Pulmonary artery endothelial cell (primary cell): ENCODE measurements around the gene PPP1R7. TPM values are rescaled to one million over a fixed set of nuclear protein-coding genes. Genes with fewer than 3 reads are reported as not detected.

Experiments used
- DNase-seq: peaks from one replicate; pipeline ENCODE4 v3.0.0-alpha.2; 2011; ENCODE audit warnings: low read depth, low spot score
- total RNA-seq: library from RNA; depleted of rRNA; stranded (reverse); fragments of >200 nt; gene quantifications from 2 replicates; pipeline ENCODE4 v1.2.3, GENCODE V29; 2014

PPP1R7 gene
- total RNA-seq, 1 donor from 2014 or later: 45.9 TPM

DNA sequence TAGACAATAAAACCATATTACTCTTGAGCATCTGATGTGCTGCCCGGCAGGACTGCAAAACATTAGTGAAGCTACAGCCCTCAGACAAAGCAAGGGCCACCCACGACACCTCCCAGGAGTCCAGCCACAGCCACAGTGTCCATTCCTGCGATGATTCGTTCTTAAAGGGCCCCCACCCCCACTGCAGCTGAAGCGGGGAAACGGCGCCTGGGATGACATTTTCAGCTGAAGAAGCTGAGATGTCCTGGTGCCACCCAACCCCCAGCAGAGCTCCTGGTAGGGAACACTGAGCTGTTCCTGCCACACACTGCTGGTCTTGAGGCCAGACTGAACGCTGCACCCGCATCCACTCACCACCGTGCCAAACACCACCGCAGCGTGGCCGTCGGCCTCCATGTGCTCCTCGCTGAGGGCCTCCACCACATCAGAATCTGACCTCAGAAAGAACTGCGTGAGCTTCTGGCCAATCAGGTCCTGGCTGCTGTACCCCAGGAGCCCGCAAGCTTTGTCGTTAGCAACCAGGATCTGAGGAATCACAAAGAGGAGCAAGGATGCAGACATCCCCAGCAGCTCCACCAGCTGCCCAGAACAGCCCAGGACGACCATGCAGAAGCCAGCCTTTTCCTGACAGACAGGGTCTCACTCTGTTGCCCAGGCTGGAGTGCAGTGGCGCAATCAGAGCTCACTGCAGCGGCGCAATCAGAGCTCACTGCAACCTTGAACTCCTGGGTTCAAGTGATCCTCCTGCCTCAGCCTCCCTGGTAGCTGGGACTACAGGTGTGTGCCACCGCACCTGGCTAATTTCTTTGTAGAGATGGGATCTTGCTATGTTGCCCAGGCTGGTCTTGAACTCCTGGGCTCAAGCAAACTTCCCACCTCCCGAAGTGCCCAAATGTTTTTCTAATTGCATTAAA is 10.5 kb upstream of the PPP1R7 start:
- DNase-seq: no peak

DNA sequence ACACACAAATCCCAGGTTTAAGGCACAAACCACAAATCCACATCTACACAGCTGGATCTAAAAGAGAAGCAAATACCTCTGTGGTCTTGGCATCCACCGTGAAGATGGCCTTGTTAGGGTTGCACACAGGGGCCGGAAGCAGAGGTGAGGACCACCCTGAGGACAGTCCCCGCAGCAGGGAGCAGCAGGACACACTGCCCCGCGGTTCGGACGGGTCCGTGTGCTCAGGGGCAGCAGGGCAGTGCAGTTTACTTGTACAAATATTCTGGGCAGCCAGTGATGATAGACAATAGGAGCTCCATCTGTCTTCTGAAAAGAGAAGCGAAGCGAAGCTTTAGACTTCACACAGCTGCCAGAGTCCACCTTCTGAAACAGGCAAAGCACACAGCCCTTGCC is 9.8 kb upstream of the PPP1R7 start:
- DNase-seq: no peak

DNA sequence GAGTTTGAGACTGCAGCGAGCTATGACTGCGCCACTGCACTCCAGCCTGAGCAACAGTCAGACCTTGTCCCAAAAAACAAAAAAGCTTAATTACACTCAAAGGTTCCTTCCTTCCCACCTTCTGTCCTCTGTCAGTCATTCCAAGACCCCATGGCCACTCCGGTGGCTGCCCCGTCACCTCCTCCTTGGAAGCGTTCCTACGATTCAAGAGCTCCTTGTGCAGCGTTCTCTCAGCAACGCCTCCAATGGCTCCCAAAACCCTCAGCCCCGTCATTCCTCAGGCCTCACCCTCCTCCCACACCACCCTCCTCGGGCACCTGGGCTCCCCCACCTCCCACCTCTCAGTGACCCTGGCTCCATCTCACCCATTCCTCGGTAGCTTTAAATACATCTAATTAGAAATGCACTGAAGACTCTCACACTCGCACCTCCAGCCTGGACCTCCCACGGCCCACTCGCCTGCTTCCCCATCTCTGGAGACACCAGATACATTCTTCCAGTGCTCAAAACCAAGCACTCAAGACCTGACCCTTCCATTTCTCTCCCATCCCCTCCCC is 9.0 kb upstream of the PPP1R7 start:
- no peak for DNase-seq

DNA sequence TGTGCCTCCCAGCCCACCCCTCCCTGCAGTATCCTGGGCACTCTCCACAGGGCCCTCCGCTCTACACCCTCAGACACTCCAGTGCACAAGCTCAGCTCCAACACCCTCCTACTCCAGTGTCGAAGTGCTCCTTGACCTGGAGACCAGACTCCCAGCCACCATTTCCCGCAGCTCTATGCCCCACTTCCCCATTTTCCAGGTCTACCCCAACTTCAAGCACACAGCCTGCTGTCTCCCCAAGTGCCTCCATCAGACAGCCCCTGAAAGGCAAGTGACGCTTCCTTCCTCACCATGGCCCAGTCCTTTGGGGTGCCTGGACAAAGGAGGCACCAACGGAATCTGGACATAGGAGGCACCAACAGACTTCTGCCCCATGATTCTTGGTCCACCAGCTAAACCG is 8.2 kb upstream of the PPP1R7 start:
- no peak for DNase-seq

DNA sequence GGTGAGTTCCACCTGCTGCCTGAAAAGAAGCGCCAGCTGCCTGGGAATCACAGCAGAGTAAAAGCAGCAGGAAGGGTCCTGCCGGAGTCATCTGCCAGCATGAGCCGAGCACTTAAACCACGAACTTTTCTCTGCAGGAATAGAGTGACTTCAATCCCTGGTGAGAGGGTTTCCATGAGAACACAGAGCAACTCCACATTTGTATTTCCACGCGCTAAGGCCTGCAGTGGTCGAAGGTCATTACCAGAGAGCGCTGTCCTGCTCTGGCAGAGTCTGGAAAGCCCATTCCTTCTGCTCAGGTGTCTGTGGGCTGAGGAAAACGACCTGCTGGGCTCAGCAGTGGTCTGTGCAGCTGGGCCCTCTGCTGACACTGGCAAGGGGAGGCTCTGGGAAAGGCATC is 7.7 kb upstream of the PPP1R7 start:
- no peak for DNase-seq

DNA sequence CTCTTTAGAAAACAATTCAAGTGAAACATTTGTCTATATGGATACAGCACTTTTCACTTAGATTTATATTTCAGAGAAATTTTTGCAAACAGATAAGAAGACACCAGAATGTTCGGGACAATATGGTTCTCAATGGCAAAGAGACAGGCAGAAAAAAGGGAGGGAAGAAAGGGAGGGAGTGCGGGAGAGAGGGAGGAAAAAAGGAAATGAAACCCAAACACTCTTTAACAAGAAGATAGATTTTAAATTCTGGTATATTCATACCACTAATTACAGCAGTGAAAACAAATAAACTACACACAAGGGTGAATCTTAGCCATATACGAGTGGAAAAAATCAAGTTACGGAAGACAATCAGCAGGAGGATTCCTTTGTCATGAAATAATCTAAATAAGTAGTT is 4.0 kb upstream of the PPP1R7 start:
- DNase-seq: no peak

DNA sequence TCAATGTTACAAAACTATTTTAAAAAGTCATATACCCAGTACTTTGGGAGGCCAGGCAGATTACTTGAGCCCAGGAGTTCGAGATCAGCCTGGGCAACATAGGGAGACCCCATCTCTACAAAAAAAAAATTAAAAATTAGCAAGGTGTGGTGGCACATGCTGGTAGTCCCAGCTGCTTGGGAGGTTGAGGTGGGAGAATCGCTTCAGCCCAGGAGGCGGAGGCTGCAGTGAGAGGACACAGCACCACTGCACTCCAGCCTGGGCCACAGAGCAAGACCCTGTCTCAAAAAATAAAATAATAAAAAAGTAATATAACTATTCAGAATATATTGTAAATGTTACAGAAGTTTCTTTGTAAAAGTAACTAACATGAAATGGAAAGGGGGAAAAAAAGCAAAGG is 2.9 kb upstream of the PPP1R7 start:
- DNase-seq: no peak

DNA sequence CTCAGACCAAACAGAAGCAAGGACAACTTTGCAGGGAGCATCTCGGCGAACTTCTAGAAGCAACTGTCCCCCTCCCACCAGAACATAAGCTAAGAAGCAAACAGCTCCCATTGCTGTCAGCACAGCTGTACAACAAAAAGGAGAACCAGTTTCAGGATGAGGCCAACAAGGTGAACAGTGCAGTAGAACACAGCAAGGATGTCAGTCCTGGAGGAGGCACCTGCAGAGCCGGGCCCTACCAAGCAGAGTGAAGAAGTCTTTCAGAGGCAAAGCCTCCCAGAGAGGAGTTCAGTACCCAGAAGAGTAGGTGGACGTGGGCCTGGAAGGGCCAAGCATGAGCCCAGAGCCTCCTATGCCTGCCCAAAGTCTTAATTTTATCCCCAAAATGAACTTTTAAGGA is 2.0 kb upstream of the PPP1R7 start:
- no peak for DNase-seq

DNA sequence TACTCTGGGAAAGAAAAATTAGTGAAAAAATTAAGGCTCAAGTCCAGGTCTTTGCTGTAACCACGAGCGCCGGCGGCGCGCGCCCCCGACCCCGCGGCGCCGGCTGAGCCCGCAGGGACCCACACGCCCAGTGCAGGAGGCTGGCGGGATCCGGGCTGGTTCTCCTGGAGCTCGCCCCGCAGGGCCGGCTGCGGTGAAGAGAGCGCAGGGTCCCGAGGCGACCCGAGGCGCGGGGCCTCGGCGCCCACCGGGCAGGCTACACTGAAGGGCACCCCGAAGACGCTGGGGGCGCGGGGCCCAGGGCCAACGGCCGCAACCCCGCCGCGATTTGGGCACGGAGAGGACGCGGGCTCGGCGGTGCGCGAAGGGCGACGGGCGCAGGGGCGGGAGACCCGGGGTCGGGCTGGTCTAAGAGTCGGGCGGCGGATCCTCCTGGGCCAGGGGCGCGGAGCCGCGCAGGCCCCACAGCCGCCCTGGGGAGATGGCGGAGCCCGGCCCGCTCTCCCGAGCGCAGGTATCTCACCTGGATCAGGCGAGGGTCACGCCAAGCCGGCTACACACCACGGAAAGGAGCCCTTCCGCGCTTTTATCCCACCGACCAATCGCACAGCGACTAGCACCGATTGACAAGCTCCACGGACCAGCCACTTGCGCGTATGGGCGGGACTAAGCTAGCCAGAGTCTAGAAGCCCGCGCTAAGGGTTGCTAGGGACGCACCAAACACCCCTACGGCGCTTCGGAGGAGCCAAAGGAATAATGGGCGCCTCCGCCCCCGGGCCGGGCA is 1.2 kb upstream of the PPP1R7 start, which contains the start of gene PASK:
TSS of gene PASK (minus strand) at position 582 of the 784 bp plus-strand sequence. CDS start 6,440 bp downstream, outside the sequence.
- DNase-seq: peak; percentile 75

DNA sequence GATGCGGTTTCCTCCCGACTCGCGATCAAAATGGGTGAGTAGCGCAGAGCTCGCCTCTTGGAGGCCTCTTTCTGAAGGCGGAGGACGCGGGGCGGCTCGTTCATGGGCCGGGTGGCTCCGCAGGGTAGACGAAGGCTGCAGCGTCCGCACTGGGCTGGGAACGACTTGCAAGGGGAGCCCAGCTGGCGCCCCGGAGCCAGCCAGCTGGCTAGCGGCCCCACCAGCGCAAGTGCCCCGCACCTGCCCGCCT is 667 bp upstream of the PPP1R7 start:
- DNase-seq: no peak

DNA sequence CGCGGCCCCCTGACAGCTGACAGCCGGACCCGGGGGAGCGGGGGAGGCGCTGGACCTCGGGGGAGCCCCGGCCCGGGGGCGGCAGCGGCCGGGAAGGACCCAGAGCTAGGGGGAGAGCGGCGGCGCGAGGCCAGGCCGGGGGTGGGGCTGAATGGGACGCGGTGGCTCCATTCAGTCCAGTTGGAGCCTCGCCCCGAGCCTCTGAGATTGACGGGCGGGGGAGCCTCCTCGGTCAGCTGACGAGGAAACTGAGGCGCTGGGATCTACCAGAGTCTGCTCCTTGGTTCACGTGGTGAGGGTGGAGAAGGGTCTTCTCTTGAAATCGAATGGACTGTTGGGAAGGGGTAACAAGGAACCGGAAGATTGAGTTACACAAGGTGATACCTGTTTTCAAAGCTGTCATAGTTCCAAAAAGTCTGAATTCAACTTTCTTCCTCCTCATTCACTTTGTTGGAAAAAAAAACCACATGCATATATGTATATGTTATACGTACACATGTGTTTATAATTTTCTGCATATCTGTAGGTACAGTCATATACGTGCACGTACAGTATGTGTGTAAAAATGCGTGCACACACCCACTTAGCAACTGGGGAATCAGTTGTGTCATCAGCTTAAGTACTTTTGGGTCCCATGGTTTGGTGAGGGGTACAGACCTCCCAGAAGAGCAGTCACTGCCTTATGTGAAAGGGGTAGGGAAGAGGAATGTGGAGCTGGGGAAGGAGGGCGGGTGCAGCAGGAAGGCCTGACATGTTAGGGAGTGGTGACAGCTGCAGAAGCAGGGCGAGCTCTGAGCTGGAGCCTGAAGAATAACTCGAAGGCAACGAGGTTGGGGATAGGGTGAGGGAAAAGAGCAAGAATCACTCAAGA is 628 bp downstream of the PPP1R7 start:
- no peak for DNase-seq

DNA sequence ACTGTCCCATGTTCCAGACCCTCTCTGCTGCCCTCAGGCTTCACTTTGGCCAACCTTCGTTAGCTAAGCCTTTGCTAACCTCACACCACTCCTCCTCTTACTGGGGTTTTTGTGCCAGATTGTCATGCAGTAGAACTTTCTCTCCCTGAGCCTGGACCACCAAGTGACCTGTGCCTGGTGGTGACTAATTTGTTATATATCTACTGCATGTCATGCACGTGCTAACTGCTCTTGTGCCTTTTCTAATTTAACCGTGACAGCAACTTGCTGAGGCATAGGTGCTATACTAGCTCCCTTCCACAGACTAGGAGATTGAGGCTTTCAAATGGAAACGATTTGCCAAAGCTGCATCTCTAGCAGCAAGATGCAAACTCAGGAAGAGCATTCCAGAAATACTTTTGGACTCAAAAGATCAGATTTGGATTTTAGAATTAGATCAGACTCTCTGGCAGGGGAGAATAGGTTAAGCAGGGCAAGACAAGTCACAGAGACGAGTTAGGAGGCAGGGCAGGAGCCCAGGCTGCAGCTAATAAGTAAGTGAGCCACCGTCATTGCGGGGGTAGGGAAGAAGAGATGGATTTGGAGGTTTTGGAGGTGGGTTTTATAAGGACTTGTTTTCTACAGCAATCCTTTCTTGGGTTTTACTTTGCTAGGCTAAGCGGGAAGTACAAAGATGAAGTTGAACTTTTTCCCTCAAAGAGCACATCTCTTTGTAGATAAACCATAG is 1.8 kb downstream of the PPP1R7 start:
- DNase-seq: no peak

DNA sequence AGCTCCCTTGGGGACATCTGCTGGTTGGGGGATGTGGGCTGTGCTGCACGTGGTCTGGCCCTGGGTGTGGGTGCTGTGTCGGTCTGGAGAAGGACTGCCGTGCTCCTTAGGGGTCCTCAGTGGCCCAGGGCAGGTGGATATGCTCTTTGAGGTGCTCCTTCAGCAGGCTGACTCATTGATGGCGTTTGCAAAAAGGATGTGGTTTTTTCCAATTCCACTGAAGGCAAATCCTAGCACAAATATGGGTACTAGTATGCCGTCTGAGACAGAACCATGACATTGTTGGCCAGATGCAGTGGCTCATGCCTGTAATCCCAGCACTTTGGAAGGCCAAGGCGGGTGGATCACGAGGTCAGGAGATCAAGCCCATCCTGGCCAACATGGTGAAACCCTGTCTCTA is 3.3 kb downstream of the PPP1R7 start:
- no peak for DNase-seq

DNA sequence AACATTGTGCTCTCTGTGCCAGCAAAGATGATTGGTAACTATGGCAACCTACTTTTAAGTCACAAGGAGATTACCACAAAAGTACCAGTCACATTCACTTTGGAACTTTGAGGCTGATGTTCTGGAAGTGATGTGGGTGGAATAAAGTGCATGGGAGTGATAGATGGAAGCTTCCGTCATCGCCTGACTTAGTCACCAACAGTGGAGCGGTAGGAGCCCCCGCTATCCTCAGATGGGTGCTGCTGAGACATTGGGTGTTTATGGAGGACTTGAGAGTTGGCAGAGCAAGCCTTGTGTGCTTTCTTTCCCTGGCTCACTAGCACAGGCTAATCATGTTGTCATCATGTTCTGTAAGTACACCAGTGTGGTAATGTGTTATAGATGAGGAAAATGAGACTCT is 4.6 kb downstream of the PPP1R7 start:
- no peak for DNase-seq

DNA sequence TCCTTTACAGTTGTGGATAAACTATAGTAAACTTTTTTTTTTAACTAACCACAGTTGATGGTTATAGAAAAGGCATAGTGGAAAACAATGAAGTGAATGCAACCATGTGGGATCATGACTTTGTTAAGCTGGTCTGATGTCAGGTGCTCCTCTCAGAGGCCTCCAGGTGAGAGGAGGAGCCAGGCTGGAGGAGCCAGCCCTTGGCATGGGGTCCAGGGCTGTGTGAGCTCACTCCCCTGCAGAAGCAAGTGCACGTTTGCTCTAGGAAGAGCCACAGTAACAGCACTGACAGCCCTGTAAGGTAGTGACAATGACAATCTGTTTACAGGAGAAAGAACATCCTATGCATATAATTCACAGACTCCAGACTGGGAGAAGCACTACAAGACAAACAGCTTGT is 5.7 kb downstream of the PPP1R7 start:
- DNase-seq: no peak

DNA sequence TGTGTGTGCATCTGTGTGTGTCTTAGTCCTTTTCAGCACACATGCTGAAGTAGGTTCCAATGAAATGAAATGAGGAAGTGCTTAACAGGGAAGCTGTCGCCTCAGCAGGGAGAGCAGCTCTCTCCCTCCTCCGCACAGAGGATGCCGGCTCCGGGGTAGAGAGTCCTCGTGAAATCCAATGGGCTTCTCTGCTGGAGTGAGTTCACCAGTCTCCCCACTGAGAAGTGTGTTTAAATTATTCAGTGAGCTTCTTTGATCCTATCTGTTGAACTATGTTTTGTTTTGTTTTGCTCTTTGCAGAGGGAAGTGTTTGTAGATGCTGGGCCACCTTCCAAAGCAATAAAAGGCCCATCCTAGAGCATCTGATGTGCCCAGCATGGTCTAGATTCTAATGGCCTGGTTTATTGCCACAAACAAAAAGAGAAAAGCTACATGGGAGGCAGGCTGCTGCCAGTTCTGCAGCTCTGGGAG is 6.7 kb downstream of the PPP1R7 start:
- DNase-seq: no peak

DNA sequence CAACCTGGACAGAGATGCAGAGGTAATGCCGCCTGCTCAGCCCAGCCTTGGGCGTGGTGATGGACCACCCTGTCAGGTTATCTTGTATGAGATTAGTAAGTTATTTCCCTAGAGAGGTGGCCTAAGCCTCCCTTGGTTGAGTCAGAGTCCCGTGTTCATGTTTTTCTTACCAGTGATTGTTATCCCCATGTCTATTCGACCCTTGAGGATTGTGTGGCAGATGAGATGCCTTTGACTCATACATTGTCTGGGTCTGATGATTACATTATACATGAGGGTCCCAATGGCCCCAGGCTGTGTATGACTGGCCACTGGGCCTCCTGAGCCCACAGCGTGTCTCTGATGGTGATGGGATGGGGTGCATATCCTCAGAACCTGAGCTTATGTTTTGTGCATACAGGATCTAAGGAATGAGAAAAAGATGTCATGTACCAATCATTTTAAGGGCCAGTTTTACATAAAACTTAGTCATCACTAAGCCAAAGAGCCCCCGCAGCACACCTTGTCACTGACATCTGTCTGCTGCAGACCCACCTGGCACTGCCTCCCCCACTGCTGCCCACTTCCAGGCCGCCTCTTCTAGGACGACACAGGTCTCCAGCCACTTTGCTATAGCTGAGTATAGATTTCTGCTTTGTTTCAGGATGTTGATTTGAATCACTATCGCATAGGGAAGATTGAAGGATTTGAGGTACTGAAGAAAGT is 7.7 kb downstream of the PPP1R7 start:
- DNase-seq: no peak

DNA sequence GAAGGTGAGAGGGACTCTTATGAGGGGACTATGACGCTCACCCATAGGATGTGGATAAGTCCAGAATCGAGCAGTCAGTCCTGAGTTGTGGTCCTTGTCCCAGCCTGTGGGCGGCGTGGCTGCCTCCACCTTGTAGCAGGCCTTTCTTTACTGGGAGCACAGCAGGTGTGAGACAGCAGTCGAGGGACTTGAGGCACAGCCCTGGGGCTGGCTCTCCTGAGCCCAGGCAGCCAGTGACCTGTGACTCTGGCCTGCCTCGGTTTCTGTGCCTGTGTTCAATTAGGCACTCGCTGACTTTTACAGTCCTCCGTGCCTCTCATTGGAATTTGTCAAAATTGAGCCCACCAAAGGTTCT is 8.3 kb downstream of the PPP1R7 start:
- DNase-seq: no peak

DNA sequence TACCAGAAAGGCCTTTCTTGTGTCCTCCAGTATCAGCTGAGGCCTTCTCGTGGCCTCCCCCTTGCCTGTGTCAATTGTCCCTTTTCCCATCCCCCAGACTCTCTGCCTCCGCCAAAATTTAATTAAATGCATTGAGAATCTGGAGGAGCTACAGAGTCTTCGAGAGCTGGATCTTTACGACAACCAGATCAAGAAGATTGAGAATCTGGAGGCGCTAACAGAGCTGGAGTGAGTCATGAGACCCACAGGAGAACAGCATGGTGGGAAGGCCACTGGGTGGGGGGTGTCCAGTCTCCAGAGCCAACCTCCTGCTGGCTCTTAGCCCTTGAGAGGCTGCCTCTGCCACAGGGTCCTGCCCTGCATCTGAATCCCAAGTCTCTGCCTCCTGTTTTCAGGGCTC is 8.8 kb downstream of the PPP1R7 start:
- no peak for DNase-seq

DNA sequence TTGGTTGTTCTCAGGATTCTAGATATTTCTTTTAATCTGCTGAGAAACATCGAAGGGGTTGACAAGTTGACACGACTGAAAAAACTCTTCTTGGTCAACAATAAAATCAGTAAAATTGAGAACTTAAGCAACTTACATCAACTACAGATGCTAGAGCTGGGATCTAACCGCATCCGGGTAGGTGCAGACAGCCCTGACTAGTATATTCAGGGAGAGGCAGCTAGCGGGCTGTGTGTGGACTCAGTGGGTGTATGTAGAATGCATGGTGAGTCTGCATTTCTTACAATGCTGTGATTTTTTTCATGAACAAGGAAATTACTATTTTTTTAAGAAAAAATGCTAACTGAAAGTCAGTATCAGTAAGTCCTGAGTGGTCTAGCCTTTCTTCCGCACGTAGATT is 10.1 kb downstream of the PPP1R7 start:
- no peak for DNase-seq
